ENCODE data around the gene PNLIPRP1. TPM values are rescaled to one million over a fixed set of nuclear protein-coding genes. Genes with fewer than 3 reads are reported as not detected.

The PNLIPRP1 gene
- total and polyA plus RNA-seq, 2 of the 4 experiments (the other 2 are of a cell fraction), result not detected

- H4K5ac ChIP-seq (ENCODE audit: low read depth, low read length), result no peak overlapping the region
- ChIA-PET CTCF (no interaction called here), POLR2A (ENCODE audit: unreplicated experiment) (no interaction called here)
- H3K9me1 ChIP-seq (ENCODE audit: insufficient read depth, low read length), result no peaks in the 10 kb centered on the region
- no peak for TF ChIP-seq SMC3 (IDR thresholded peaks at IDR 0.05; ENCODE audit: low read depth, low read length)
- TF ChIP-seq CTCF (conservative IDR thresholded peaks at IDR 0.05; ENCODE audit: low read depth, low read length), result no peak
- TF ChIP-seq RFX5 (IDR thresholded peaks at IDR 0.05; ENCODE audit: low read depth, low read length), result no peak
- TF ChIP-seq MXI1 (IDR thresholded peaks at IDR 0.05; ENCODE audit: borderline replicate concordance, low read depth, low read length), result no peak
- TF ChIP-seq MAFK (IDR thresholded peaks at IDR 0.05; ENCODE audit: low read depth, low read length), result 0 out of 2 replicates have a peak, but pooled peaks have one; percentile 35
- no peak for TF ChIP-seq POLR2A (IDR thresholded peaks at IDR 0.05; ENCODE audit: low read depth, low read length)
- TF ChIP-seq BHLHE40 (IDR thresholded peaks at IDR 0.05; ENCODE audit: low read depth, low read length), result no peak
- TF ChIP-seq ELK1 (IDR thresholded peaks at IDR 0.05; ENCODE audit: borderline replicate concordance, low read depth, low read length), result no peak
- no peaks in the 10 kb centered on the region for H3K9me3 ChIP-seq (ENCODE audit: control insufficient read depth, insufficient read depth, low read length)
- no peak overlapping the region for H3K18ac ChIP-seq (ENCODE audit: low read depth, low read length)
- H3K14ac ChIP-seq (replicated peaks; ENCODE audit: low read depth, low read length), result no peak overlapping the region
- H2AK9ac ChIP-seq (replicated peaks; ENCODE audit: low read depth, low read length, poor library complexity), result no peak overlapping the region
- H3K4me2 ChIP-seq (ENCODE audit: low read depth, low read length), result no peak overlapping the region
- in situ Hi-C loops (cut with MboI; ENCODE audit: low sequenced_read_pairs) (no loop called here), dilution Hi-C loops (cut with HindIII; ENCODE audit: low sequenced_read_pairs, unreplicated experiment) (no loop called here), intact Hi-C loops (cut with micrococcal nuclease) (no loop called here)
- H3K4me3 ChIP-seq (ENCODE audit: insufficient read depth, low read depth, low read length), result no peak overlapping the region
- H4K8ac ChIP-seq (ENCODE audit: low read depth in 2 of 2, low read length in 2 of 2), result no peak overlapping the region
- BruUV-seq (replicated peaks), result no TSS peak
- no peak overlapping the region for H3K4ac ChIP-seq (ENCODE audit: low read depth, low read length)
- H3K27me3 ChIP-seq (ENCODE audit: control insufficient read depth, insufficient read depth, low read length), result no peaks in the 10 kb centered on the region
- WGBS, 2 experiments (ENCODE audit: extremely low coverage in 2 of 2, insufficient read length in 1 of 2), result no CpG with 5 or more reads among the region's 1 CpG
- no peak overlapping the region for H2BK15ac ChIP-seq (ENCODE audit: low read depth, low read length)
- H2BK120ac ChIP-seq (ENCODE audit: low read depth, low read length), result no peak overlapping the region
- H2BK20ac ChIP-seq (ENCODE audit: low read depth, low read length), result no peak overlapping the region
- no peak overlapping the region for H4K91ac ChIP-seq (ENCODE audit: insufficient read depth, low read depth, low read length)
- H3K36me3 ChIP-seq (ENCODE audit: control insufficient read depth, insufficient read depth, low read length), result no peaks in the 10 kb centered on the region
- H3K79me1 ChIP-seq (ENCODE audit: low read depth in 1 of 2, low read length in 2 of 2), result no peaks in the 10 kb centered on the region
- no peak overlapping the region for H3K9ac ChIP-seq (ENCODE audit: low read depth, low read length)
- H2AK5ac ChIP-seq (ENCODE audit: low read depth, low read length), result no peak overlapping the region
- H4K20me1 ChIP-seq (ENCODE audit: insufficient read depth, low read length), result no peaks in the 10 kb centered on the region
- H3K23ac ChIP-seq (ENCODE audit: low read depth, low read length), result no peak overlapping the region
- no peak overlapping the region for H3K27ac ChIP-seq (ENCODE audit: insufficient read depth, low read length)
- H2BK5ac ChIP-seq (ENCODE audit: low read depth, low read length, poor library complexity, severe bottlenecking), result no peak overlapping the region
- H3K4me1 ChIP-seq (ENCODE audit: control insufficient read depth, insufficient read depth, low read length), result no peaks in the 10 kb centered on the region
- no peak overlapping the region for H2AFZ ChIP-seq (replicated peaks; ENCODE audit: low read length, poor library complexity)
- no peak overlapping the region for H3K56ac ChIP-seq (ENCODE audit: extremely low read depth, insufficient read depth, low read length)
- ATAC-seq (ENCODE audit: low read depth) (no peak), DNase-seq (no peak)
Measured at GRCh38 chr10:116545122-116545521, 45.6 kb upstream of the PNLIPRP1 start.

Data from IMR-90 (cell line).